Kidney epithelial cell (primary cell): ENCODE data around the gene HEPN1. TPM values are rescaled to one million over a fixed set of nuclear protein-coding genes. Genes with fewer than 3 reads are reported as not detected.
A peak's percentile ranks its signal among the peaks of the same experiment; 100 is the strongest.

Source experiments
- DNase-seq: peaks from one replicate; pipeline ENCODE4 v3.0.0-alpha.2; 2010; ENCODE audit warnings: low read depth
- H3K27me3 ChIP-seq: 2 replicates; pipeline ENCODE4 v1.6.0; 2011; ENCODE audit warnings: low read length; ENCODE audit not compliant: control insufficient read depth, insufficient read depth
- H3K36me3 ChIP-seq: 2 replicates; pipeline ENCODE4 v1.5.1; 2011; ENCODE audit warnings: low read length; ENCODE audit not compliant: control insufficient read depth, insufficient read depth
- H3K4me3 ChIP-seq: 2 replicates; pipeline ENCODE4 v1.5.1; 2011; ENCODE audit warnings: low read depth, mild to moderate bottlenecking, control low read depth, low read length
- total RNA-seq: library from RNA; depleted of rRNA; stranded (reverse); fragments of >200 nt; gene quantifications from 2 replicates; pipeline ENCODE4 v1.2.3, GENCODE V29; 2015
- TF ChIP-seq, protein P1 (sequence below): IDR thresholded peaks from 2 replicates; pipeline ENCODE4 v1.5.1; 2011; ENCODE audit warnings: mild to moderate bottlenecking, moderate library complexity, low read length, control low read depth, inconsistent platforms; ENCODE audit not compliant: insufficient read depth, poor library complexity, severe bottlenecking

HEPN1 gene
- total RNA-seq, 1 donor from 2014 or later, result not detected

DNA sequence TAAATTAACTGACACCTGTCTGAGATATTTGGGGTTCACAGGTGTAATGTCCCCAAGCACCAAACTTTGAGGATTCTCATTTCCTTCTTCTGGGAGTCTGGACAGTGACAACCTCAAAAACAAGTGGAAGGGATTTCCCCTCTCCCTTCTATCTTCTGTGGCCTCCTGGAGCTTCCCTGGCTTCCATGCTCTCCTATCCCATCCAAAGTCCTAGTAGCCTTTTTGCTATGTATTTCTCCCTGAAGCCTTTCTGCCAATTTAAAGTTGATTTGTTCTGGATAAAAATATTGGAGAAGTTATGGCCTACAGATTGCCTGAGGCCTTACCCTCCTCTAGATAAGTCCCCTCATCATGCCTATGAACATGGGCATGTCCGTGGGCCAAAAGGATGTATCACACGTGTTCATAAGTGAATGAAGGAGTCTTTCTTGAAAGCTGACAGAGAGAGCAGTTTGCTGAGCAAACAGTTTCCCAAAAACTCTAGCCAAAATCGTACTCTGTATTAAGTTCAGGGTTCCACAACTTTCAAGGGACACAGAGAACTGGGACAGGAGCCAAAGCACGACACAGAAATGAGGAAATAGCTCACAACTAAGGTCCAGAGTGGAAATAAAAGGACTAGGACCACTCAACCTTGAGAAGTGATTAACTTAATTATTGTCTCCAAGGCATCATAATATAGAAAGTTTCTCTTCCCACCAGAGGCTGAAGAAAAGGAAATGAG, 10.1 kb downstream of the HEPN1 start:
- no peak overlapping the region for H3K4me3 ChIP-seq
- H3K27me3 ChIP-seq, result no peaks in the 10 kb centered on the region
- H3K36me3 ChIP-seq, result no peaks in the 10 kb centered on the region
- TF ChIP-seq, protein P1, sequence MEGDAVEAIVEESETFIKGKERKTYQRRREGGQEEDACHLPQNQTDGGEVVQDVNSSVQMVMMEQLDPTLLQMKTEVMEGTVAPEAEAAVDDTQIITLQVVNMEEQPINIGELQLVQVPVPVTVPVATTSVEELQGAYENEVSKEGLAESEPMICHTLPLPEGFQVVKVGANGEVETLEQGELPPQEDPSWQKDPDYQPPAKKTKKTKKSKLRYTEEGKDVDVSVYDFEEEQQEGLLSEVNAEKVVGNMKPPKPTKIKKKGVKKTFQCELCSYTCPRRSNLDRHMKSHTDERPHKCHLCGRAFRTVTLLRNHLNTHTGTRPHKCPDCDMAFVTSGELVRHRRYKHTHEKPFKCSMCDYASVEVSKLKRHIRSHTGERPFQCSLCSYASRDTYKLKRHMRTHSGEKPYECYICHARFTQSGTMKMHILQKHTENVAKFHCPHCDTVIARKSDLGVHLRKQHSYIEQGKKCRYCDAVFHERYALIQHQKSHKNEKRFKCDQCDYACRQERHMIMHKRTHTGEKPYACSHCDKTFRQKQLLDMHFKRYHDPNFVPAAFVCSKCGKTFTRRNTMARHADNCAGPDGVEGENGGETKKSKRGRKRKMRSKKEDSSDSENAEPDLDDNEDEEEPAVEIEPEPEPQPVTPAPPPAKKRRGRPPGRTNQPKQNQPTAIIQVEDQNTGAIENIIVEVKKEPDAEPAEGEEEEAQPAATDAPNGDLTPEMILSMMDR, result no peak
- no peak for DNase-seq

GRCh38 chr11:124930799-124931198, 11.7 kb downstream of the HEPN1 start:
- Histone ChIP-seq H3K36me3 (no peaks in the 10 kb centered on the region), H3K27me3 (no peaks in the 10 kb centered on the region), H3K4me3 (no peak overlapping the region)
- TF ChIP-seq, protein P1, result no peak
- no peak for DNase-seq

DNA sequence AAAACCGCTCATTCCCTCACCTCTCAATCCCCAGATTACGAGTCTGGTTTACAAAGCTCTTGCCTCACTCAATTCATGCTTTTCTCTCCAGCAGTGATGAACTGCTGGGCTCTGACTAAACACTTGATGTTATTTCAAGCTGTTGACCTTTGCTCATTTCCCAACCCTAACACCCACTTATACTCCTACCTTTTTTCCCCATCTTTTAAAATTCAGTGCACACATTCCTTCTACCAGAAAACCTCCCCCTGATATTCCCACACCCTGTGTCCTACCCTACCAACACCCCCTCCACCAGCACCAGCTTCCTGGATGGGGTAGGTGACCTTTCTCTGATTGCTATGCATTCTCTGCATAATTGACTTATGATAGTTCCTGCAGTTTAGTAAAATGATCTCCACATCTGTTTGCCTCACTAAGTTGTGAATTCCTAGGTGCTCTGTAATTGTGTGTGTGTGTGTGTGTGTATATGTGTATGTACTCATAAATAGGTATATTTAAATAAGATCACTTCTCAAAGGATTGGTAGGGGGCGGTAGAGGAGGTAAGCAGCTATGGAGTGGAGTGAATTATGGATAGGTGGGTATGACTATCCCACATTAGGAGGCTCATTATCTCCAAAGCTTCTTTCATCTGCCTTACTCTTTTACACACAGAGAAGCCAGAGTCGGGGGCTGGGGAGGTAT, 16.0 kb downstream of the HEPN1 start:
- DNase-seq, result peak; percentile 44
- Histone ChIP-seq H3K27me3 (no peaks in the 10 kb centered on the region), H3K4me3 (no peak overlapping the region), H3K36me3 (no peaks in the 10 kb centered on the region)
- TF ChIP-seq, protein P1, result peak; percentile 20

- H3K36me3 ChIP-seq, result no peaks in the 10 kb centered on the region
- TF ChIP-seq, protein P1, result no peak
- no peak within 1 kb of the TSS for H3K4me3 ChIP-seq
- no peaks in the 10 kb centered on the region for H3K27me3 ChIP-seq
- DNase-seq, result no peak
Measured at GRCh38 chr11:124935548-124936514, 16.8 kb downstream of the HEPN1 start, which contains the start of gene HEPACAM. HEPACAM (minus strand) TSS chr11:124936047; CDS start chr11:124936006, 41 bp downstream.

DNA sequence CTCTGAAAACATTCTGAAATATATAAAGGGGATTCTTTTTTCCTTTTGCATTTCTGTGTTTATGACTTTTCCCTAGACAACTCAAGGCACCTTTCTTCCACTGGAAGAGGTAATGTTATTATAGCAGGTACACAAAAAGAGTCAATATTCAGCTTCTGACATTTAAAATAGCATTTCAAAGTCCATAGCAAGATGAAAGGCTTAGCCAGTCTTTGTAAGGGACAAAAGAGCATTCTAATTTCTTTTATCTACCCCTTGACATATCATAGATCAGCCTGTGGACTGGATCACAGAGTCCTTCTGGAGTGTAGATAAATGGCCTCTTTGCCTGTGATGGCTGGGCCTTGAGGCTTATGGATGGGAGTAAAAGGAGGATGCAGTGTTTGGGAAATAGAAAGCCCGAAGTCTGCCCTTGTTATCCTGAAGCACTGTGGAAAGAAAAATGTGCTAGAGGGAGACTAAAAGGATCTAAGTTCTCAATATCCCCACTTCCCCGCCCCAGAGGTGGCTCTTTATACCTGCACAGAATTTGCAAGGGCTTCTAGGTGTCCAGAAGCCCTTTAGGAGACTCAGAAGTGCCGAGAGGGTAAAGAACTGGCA, 18.4 kb downstream of the HEPN1 start:
- TF ChIP-seq, protein P1, result no peak
- DNase-seq, result no peak
- Histone ChIP-seq H3K4me3 (no peak overlapping the region), H3K27me3 (no peaks in the 10 kb centered on the region), H3K36me3 (no peaks in the 10 kb centered on the region)
